Stimulated activated CD4-positive, alpha-beta T cell treated with anti-CD3 and anti-CD28 coated beads, Interleukin-12 subunit alpha, Interleukin-12 subunit beta, amount 100 ng/mL, for 4 hours (primary cell): ENCODE data around the gene FAM124A.

Source experiments
- DNase-seq: peaks from one replicate; pipeline ENCODE4 v3.0.0-alpha.2; 2020

FAM124A gene

GRCh38 chr13:51221108-51221507 lies 1.1 kb upstream of the FAM124A start:
- no peak for DNase-seq

DNA sequence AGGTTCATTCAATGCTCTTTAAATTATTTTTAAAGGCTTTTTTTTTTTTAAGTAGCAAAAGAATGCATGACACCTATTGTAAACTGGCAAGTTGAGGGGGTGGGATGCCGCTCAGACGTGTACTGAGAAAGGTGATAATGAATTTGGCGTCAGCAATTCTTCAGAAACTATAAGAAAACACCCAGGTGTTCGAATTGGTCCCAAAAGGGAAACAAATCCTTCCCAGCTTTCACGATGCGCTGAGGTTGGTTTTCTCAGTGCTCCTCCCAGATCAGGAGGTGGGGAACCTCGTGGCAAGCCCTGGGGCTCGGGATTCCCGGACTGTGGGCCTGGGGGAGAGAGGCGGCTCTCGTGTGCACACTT lies 543 bp upstream of the FAM124A start:
- no peak for DNase-seq

DNA sequence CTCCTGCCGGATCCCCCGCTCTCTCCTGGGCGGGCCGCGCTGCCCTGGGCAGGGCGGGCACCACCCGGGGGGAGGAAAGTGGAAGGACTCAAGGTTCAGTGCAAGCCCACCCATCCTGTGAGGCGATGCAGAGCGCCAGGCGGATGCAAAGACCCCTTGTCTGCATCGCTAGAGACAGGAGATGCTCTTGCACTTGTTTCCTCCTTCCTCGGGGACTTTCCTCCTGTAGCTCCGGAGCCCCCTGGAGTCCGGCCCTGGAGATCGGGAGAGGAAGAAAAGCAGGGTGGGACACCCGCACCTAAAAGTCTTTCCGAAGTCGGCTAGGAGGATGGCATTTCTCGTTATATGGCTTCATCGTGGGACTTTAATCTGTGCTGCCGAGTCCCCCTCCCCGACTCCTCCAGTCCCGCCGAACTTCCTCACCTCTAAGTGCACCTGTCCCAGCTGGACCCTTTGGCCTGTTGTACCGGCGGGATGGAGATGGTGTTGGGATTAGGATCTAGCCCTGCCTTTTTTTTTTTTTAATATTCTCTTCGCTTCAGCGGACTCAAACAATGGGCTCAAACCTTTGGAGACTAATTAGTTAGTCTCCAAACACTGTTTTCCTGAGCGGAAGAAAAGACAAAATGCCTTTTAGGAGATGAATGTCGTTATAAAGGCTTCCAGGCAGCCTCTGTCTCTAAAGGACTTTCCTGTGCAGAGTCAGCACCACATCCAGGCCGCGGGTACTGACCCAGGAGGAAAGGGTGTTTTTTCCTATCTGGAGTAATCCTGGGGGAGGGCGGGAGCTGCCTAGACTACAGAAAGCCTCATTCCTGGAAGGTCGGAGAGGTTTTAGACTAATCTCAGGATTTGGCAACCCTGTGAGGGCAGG lies 725 bp downstream of the FAM124A start:
- DNase-seq, result no peak

- DNase-seq, result no peak
These were observed 1.5 kb downstream of the FAM124A start for GRCh38 chr13:51223560-51224270.

DNA sequence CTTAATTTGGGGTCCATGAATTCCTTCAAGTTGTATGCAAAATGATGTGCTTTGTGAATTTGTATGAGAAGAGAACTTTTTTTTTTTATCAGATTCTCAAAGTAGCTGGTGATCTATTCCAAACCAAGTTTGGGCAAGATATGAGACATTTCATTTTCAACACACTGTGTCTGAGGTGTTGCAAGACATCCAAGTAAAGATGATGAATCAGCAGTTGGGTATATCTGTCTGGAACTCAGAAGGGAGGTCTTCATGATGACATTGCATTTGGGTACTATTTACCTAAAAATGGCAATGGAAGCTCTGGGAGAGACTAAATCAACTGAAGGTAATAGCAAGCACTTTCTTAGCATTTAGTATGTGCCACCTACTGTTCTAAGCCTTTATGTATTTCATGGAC lies 2.8 kb downstream of the FAM124A start:
- DNase-seq, result no peak

GRCh38 chr13:51227404-51227803 lies 5.2 kb downstream of the FAM124A start:
- DNase-seq, result no peak

DNA sequence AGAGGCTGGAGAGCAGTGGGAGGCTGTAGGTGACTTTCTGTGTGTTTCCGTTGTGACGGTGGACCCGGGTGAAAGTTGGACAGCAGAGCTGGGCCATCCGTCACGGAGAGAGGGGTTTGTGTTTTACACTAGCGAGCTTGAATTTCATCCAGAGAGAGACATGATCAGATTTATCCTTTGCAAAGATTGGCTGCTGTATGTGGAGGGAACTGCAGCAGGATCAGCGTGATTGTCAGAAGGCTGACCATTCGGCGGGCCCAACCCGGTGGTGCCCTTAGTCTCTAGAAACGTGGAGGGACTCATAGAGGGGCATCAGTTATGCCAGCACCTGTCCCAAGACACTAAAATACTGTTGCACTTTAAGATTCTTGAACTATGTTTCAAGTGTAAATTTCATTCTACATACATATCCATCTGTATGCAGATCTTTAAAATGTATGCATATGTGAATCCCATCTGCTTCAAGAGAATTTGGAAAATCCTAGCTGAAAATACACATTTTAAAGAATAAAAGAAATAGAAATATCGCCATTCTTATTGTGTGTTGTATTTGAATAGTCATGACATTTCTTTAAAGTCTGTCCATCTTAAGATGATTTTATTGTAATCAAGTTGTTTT lies 7.0 kb downstream of the FAM124A start:
- no peak for DNase-seq

DNA sequence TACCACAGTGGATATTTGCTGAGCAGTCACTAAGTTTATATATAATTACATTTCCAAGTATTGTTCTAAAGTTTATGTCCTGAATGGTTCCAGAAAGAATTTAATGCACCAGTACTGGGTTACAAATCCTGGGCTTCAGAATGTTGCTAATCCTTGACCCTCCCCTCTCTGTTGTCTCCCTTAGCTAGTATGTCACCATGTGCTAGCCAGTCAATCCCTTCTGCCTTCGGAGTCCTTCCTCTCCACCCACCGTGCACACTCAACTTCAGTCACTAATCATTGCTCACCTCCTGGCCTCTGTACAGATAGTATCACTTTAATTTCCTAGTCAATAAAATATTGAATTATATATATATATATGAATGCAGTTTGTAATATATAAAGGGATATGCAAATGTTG lies 7.5 kb downstream of the FAM124A start:
- DNase-seq, result no peak

DNA sequence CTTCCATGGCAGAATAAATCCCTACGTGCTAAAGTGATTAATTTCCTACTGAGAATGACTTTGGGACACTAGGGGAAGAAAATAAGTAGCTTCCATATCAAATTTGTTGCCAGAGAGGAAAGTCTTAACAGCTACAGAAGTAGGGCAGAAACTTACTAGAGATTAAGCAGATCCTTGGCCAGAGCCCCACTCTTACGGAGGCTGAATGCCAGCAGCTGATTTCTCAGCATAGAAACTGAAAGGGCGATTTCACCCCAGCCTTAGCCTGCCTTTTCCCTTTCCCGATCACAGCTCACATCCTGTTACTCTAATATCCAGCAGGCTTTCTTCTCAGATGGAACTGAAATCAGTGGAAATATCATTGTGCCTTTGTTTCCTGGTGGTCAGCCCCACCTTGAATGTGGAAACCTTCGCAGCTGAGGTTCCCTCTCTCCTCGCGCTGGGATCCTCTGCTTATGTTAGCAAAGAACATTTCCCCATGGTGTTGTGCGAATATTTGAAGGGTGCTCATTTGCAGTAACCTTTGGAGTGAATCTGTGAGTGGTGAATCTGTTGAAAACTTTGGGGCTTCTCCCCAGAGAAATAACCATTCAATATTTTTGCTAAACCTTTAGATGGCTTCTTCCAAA lies 8.4 kb downstream of the FAM124A start:
- DNase-seq, result no peak

GRCh38 chr13:51231456-51231855 lies 9.3 kb downstream of the FAM124A start:
- DNase-seq, result no peak

DNA sequence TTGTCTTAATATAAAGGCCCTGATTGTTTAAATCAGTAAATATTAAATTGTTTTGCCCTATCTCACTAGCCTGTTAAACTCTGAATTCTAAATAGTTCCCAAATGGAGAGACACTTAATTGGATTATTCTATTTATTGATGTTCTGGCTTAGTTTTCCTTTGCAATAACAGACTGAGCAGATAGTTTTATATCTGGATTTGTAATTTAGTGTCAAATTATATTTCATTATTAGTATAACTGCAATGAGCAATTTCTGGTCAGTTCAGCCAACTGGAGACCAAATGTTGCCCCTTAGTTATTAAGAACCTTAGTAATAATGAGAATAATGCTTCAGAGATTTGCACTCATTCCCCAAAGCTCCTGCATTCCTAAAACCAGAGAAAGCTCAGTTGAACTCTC lies 10.1 kb downstream of the FAM124A start:
- no peak for DNase-seq

DNA sequence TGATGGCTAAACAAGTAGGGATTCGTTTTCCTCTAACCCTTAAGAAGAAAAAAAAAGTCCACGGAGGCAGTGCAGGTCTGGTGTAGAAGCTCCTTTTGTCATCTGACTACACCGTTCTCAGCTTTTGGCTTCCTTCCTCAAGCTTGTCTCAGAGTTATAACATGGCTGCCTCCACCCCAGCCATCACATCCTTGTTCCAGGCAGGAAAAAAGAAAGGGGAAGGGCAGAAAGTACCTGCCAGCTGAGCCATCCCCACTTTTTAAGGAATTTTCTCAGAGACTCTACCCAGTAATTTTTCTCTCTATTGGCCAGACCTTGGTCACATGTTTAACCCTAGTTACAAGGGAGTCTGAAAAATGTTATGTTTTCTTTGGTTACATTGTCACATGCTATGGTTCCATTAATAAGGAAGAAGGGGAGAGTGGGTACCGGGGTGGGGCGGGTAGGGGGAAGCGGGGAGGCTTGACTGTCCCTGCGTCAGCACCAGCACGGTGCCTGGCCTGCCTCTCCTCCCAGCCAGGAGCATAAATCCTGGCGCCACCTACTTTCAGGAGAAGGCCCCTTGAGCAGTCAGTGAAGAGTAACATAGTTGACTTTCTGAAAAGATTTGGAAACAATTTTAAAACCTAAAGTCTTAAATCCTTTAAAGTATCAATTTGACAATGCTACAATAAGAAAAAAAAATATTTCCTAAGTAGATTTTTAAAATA lies 11.1 kb downstream of the FAM124A start:
- no peak for DNase-seq

GRCh38 chr13:51234676-51235075 lies 12.5 kb downstream of the FAM124A start:
- DNase-seq, result no peak

DNA sequence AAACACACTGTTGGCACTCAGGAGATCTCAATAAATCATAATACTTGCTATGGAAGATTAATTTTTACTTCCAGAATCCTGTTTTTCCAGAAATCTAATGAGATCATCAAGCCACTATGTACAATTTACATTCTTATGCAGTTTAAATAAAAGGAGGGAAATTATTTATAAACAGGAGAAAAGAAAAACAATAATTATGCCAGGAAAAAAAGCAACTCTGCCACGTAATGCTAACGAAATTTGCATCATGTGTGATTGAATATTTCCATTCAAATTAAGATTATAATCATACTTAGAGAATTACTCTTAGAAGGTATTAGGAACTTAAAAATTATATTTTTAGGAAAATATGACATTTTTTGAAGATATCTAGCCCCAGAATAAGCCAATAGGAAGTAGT lies 13.0 kb downstream of the FAM124A start:
- no peak for DNase-seq

DNA sequence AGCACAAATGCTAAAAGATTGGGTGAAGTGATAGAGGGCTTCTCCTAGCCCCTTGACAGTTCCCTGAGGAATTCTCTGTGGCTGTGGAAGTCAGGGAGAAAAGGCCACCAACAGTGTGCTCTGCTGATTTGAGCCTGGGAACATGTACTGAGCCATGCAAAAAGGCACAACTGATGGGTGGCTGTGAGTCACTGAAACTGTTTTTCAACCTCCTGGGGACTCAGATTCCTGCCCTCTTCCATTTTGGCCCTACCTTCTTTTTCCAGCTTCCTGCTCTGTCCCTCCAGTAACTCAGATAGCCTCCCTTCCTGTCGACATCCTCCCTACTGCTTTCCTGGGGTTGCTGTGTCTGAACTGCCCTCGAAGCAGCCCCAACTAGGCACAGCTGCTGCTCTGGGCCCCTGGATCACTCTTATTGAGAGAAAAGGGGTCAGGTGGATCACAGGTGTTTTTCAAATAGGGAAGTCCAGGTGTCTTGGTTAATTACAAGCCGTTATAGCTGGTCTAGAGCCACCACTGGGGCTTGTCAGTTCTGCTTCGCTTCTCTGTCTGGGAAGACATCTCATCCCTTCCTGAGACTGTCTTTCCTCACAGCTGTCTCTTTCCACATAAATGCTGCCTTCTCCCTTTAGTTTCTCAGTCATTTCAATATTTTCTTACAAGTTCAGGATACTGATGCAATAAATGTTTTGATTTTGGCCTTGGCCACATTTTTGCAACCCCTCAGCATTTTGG lies 13.7 kb downstream of the FAM124A start:
- no peak for DNase-seq

GRCh38 chr13:51236491-51236792 lies 14.2 kb downstream of the FAM124A start:
- no peak for DNase-seq

GRCh38 chr13:51237386-51237785 lies 15.2 kb downstream of the FAM124A start:
- no peak for DNase-seq

GRCh38 chr13:51237887-51238286 lies 15.7 kb downstream of the FAM124A start:
- no peak for DNase-seq

GRCh38 chr13:51240178-51240577 lies 18.0 kb downstream of the FAM124A start:
- DNase-seq, result no peak

- no peak for DNase-seq
These were observed 18.8 kb downstream of the FAM124A start for GRCh38 chr13:51240958-51241357.

DNA sequence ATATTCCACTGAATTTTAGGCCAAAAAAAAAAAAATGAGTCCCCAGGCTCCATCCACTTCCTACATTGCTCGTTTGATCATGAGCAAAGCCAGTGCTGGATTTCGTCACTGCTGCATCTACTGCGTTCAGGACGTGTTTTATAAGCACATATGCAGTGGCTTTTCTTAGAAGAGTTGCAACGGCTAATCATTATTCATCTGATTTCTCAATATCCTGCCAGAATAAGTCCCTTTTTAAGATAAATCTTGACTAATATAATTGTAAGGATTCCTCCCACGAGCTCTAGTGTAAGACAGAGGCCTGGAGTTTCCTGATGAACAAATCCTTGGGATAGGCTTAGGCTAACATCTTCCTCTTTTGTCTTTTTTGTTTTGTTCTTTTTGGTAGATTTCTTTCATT lies 19.5 kb downstream of the FAM124A start:
- DNase-seq, result no peak

DNA sequence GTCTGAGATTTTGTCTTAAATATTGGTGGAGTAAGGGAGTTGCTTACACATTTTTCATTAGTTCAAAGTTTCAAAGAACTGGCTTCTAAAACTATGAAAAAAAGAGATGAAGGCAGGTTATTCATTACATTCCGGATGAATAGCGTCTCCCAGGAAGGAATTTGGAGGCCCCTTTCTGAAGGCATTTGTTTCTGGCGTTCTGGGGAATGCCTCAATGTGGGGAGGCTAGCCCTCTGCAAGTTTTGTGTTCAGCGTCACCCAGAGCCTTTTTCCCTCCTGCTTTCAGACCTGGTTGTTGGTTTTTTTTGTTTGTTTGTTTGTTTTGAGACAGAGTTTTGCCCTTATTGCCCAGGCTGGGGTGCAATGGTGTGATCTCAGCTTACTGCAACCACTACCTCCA lies 21.0 kb downstream of the FAM124A start:
- no peak for DNase-seq
